ENCODE measurements around the gene SGIP1. TPM values are rescaled to one million over a fixed set of nuclear protein-coding genes. Genes with fewer than 3 reads are reported as not detected.

SGIP1 gene
- total RNA-seq, 2 donors from 2014 or later: 3.1 TPM; not detected in 1

DNA sequence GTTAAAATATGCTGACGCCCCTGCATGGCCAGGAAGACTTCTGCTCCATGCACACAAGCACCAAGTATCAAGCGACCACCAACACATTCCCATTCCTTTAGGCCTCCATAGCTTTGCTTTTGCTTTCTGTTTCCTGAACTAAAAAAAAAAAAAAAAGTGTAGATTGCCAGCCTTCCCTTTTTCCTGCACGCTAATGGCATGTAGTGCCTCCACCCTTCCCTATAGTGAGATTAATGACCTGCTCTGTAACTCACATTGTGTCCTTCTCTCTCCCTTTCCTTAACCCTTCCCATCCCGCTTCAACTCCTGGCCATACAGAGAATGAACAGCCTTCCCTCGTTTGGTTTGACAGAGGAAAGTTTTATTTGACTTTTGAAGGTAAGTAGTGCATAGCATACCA lies 161.2 kb downstream of the SGIP1 start:
- H3K36me3 ChIP-seq (replicated peaks in 1 of 2; ENCODE audit: insufficient read depth in 1 of 2, low read depth in 2 of 2): no peaks in the 10 kb centered on the region
- H3K4me1 ChIP-seq: no peaks in the 10 kb centered on the region
- intact Hi-C loops (cut with DNase I): no loop called here
- no peak overlapping the region for H3K4me3 ChIP-seq
- 41 to 50% methylated on average over 5 of the region's 5 CpGs for WGBS, 2 donors
- TF ChIP-seq POLR2A (IDR thresholded peaks at IDR 0.05) (no peak), CTCF (IDR thresholded peaks at IDR 0.05) (no peak)
- no peaks in the 10 kb centered on the region for H3K27me3 ChIP-seq
- H3K9me3 ChIP-seq: no peaks in the 10 kb centered on the region
- H3K27ac ChIP-seq: no peak overlapping the region
- ATAC-seq (no peak), DNase-seq (no peak)

DNA sequence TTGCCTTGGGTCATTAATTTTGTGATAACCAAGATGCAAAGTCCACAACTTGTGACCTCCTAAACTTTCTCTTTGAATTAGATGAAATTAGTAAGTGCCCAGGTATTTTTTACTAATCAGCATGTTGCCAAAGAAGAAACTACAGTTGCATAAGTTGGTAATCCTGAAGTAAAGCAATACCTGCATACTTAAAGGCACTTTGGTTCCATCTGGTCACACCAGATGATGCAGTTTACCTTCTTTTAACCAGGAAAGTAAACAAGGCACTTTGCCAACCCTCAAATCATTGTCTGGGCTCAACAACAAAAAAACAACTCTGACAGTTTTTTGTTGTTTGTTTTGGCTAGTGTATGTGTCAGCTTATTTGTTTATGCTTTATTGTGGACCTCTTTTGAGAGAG lies 162.8 kb downstream of the SGIP1 start:
- no peaks in the 10 kb centered on the region for H3K27me3 ChIP-seq
- TF ChIP-seq POLR2A (IDR thresholded peaks at IDR 0.05): no peak
- no peak for TF ChIP-seq CTCF (IDR thresholded peaks at IDR 0.05)
- H3K36me3 ChIP-seq (replicated peaks in 1 of 2; ENCODE audit: insufficient read depth in 1 of 2, low read depth in 2 of 2): no peaks in the 10 kb centered on the region
- no peak overlapping the region for H3K27ac ChIP-seq
- intact Hi-C loops (cut with DNase I): no loop called here
- no peak overlapping the region for H3K4me3 ChIP-seq
- ATAC-seq (no peak), DNase-seq (no peak)
- H3K4me1 ChIP-seq: no peaks in the 10 kb centered on the region
- H3K9me3 ChIP-seq: no peaks in the 10 kb centered on the region

GRCh38 chr1:66699213-66699612 lies 165.3 kb downstream of the SGIP1 start:
- intact Hi-C loops (cut with DNase I): no loop called here
- Histone ChIP-seq H3K4me3 (no peak overlapping the region), H3K9me3 (no peaks in the 10 kb centered on the region), H3K36me3 (replicated peaks in 1 of 2; ENCODE audit: insufficient read depth in 1 of 2, low read depth in 2 of 2) (no peaks in the 10 kb centered on the region), H3K27me3 (no peaks in the 10 kb centered on the region), H3K4me1 (no peaks in the 10 kb centered on the region), H3K27ac (no peak overlapping the region)
- TF ChIP-seq POLR2A (IDR thresholded peaks at IDR 0.05) (no peak), CTCF (IDR thresholded peaks at IDR 0.05) (no peak)
- WGBS, 2 donors: 57 to 61% methylated on average over 5 of the region's 5 CpGs
- DNase-seq (no peak), ATAC-seq (no peak)

- intact Hi-C loops (cut with DNase I): no loop called here
- H3K27ac ChIP-seq: no peak overlapping the region
- ATAC-seq: no peak
- H3K4me3 ChIP-seq: no peak overlapping the region
- no peaks in the 10 kb centered on the region for H3K36me3 ChIP-seq (replicated peaks in 1 of 2; ENCODE audit: insufficient read depth in 1 of 2, low read depth in 2 of 2)
- no peaks in the 10 kb centered on the region for H3K9me3 ChIP-seq
- no peak for DNase-seq
- no peaks in the 10 kb centered on the region for H3K27me3 ChIP-seq
- 62 to 70% methylated on average over 4 of the region's 4 CpGs for WGBS, 2 donors
- no peaks in the 10 kb centered on the region for H3K4me1 ChIP-seq
- TF ChIP-seq CTCF (IDR thresholded peaks at IDR 0.05) (no peak), POLR2A (IDR thresholded peaks at IDR 0.05) (no peak)
Measured at GRCh38 chr1:66704177-66704875, 170.4 kb downstream of the SGIP1 start.

- no peak for DNase-seq
- H3K36me3 ChIP-seq (replicated peaks in 1 of 2; ENCODE audit: insufficient read depth in 1 of 2, low read depth in 2 of 2): no peaks in the 10 kb centered on the region
- H3K27ac ChIP-seq: no peak overlapping the region
- no peak overlapping the region for H3K4me3 ChIP-seq
- intact Hi-C loops (cut with DNase I): no loop called here
- TF ChIP-seq POLR2A (IDR thresholded peaks at IDR 0.05): no peak
- no peak for TF ChIP-seq CTCF (IDR thresholded peaks at IDR 0.05)
- 39 to 45% methylated on average over 5 of the region's 5 CpGs for WGBS, 2 donors
- H3K4me1 ChIP-seq: no peaks in the 10 kb centered on the region
- H3K9me3 ChIP-seq: no peaks in the 10 kb centered on the region
- no peaks in the 10 kb centered on the region for H3K27me3 ChIP-seq
- ATAC-seq: no peak
Measured at GRCh38 chr1:66705110-66705509, 171.2 kb downstream of the SGIP1 start.
